Stimulated activated CD8-positive, alpha-beta memory T cell treated with anti-CD3 and anti-CD28 coated beads, Interleukin-15, amount 100 ng/mL, for 48 hours (primary cell): ENCODE measurements around the gene SPESP1.

Source experiments
- DNase-seq, 2 donors: peaks; one replicate each; pipeline ENCODE4 v3.0.0-alpha.2; 2020; ENCODE audit warnings: low read depth in 2 of 2

The SPESP1 gene

DNA sequence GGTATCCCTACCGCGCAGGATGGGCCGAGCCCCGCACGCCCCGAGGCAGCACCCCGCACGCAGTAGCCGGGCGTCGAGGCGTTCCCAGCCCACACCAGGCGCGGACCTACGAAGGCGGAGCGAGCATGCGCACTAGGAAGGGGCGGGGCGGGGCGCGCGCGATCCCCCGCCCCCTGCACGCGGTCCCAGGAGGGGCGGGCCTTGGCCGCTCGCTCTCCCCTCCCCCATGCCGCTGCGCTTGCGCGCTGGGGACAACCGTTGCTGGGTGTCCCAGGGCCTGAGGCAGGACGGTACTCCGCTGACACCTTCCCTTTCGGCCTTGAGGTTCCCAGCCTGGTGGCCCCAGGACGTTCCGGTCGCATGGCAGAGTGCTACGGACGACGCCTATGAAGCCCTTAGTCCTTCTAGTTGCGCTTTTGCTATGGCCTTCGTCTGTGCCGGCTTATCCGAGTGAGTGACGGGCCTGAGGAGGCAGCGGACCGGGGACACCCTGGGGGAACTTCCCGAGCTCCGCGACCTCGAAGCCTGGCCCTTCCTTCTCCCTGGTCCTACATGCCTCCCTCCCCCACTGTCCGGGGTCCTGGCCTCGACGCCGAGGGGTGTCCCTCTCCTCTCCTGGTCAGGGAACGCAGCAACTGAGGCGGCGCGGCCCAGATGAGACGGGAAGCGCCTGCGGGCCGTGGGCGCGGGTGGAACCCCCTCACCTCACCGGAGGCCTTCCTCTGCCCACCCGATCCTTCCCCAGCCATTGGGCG lies at the start of gene SPESP1:
Gene SPESP1 (plus strand): TSS at position 258 of the 755 bp plus-strand sequence. CDS start 129 bp downstream, at position 387.
- peak; percentile 16 for DNase-seq

DNA sequence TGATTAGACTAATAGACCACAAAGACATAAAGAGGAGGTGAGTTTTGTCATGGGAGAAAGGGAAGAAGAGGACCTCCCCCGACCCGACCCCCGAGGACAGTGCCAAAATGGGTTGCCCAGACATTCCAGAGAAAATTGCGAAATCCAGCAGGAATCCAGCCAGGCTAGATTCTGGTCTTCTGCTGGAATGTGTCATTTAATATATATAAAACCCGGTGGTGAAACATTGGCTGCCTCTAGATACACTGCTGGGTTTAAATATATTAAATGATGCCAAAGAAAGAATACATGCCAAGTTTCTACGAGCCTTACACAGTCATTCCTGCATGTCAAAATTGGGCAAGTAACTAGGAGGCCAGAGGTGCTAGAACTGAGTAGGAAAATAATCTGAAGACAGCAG lies 45.3 kb upstream of the SPESP1 start:
- DNase-seq = no peak

DNA sequence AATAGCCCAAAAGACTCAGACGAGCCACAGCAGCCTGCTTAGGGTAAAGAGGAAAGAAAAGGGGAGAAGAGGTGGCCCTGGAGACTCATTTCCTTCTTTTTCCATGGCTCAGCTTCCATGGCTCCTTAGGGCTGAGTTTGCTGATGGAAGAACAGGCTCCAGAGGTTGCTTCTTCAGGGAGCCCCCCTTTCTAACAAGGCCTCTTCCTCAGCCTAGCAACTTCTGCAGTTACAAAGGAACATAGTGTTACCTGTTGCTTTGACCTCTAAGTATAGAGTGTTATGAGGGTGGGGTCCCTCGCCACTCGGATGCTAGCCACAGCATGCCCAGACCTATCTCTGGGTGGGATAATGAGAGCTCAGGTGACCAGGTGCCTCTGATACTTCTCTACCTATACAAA lies 43.2 kb upstream of the SPESP1 start:
- no peak for DNase-seq

DNA sequence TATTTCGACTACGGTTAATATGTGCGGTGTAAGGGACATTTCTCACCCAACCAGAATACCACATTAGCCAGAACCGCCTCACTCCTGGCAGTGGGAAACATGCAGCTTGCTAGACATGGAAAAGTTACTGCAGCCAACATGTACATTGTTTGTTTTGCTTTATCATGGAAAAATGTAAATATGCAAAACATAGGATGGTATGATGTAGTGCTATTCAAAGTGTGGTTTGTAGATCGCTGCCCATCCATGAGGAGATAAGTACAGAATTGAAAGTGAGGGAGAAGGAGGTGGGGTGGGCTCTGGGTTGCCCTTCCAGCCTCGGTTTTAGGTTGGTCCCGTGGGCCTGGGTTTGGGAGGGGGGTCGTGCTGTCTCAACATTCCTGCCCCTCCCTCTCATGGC lies 42.5 kb upstream of the SPESP1 start:
- no peak for DNase-seq

DNA sequence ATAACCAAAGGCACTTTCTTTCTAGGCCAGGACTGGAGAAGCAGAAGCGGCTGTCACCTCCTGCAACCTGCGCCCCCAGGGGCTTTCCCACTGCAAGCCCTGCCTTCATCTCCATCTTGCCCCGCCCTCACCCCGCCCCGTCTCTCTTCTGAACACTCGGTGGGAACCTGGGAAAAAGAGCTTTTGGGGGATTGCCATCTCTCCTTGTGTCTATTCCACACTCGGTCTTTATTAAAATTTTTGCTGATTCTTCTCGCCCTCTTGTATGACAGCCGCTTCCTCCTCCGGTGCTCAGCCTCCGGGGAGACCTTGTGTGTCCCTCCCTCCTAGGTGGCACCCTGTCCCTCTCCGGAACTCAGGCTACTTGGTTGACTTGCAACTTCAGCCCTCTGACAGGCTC lies 41.9 kb upstream of the SPESP1 start:
- DNase-seq = peak in 1 of 2 donors; percentile 0

DNA sequence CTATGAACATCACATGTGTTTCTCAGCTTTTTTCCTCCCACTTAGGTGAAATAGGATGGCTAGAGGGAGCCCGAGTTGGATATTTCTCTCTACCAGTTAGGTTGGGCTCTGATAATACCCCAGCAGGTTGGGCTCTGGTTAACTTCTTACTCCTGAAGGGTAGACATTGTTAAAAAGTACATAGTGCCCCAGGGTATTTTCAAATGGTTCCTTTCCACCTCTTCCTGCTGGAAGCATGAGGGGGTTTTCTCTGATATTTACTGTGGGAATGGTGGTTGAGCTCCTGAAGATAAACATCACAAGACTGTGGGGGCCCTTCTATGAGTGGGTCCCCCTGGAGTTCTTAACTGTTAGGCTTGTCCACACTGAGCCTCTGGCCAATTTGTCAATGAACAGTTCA lies 36.1 kb upstream of the SPESP1 start:
- no peak for DNase-seq

DNA sequence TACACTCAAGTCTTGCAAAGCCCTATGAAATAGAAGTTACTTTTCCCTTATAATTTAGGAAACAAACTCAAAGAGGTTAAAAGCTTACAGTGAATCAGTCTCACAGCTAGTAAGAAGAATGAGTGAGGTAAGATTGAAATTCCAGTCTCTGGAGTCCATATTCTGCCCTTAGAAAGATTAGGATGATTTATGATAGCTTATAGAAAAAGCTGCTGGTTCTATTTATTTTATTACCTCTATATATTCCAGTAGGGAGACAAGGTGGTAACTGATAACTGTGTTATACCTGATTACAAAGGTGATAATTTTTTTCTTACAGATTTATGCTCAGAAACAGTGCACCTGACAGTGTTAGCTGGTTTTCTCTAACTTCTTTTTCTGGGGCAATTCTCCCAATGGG lies 34.1 kb upstream of the SPESP1 start:
- DNase-seq = no peak

DNA sequence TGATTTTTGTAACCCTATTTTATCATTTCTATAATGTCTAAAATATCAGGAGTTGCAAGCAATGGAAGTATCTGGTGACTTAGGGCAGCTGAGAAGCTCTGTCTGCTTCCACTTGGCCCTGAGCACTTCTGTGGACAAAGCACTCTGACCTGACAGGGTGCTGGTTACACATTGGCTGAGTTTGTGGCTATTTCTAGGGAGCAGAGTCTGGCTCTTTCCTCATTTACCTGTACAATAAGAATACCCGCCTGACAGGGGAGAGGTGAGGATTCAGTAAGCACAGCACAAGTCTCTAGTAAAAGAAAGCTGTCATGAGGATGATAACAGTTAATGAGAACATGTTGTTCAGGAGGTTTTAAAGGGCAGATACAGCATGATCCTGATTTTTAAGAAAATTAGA lies 33.3 kb upstream of the SPESP1 start:
- DNase-seq = no peak

DNA sequence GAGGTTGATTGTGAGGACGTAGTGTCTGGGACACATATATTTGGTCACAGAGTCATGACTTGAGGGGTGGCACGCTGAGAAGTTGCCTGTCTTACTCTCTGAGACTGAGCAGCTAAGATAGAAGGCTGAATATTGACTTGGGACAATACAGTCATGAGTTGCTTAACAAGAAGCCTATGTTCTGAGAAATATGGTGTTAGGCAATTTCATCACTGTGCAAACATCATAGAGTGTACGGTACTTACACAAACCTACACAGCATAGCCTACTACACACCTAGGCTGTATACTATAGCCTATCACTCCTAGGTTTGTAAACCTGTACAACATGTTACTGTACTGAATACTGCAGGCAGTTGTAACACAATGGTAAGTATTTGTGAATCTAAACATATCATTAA lies 30.3 kb upstream of the SPESP1 start:
- DNase-seq = no peak

DNA sequence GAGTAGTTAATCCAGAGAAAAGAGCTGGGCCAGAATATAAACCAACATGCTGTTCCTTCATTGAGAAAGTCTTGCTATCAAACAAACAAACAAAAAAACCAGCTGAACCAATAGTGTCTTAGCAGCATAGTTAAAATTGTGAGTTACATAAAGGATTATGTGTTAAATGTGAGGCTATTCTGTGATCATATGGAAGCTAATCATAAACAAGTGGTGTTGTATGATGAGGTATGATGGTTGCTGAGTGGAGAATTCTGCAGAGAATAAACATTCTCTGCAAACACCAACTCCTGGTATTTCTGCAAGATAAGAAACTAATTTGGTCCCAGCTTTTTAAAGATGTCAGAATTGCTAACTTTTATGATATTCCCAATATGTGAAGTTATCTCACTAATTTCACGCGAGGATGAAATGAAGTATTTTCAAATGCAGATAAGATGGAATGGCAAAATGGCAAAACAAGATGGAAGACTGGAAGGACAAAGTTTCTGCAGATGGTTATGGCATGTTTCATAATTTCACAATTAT lies 22.9 kb upstream of the SPESP1 start:
- no peak for DNase-seq

DNA sequence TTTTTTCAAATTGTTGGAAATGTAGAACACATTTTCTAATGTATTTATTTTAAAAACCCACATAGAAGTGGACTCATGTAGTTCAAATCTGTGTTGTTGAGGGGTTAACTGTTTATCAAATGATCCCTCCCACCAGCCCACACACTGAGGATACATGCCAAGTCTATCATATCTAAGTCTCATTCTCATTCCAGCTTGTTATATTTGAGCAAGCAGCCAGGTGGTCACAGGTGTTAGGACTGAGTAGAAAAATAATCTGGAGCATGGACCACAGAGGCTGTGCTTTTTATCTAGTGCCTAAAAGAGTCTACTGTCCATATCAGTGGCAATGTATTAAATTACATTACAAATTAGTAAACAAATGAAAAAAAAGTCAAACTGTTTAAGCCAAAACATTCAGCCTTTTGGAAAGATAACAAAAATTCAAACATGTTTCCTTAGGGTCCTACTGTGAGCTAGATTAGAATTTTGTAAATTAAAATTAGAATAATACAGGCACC lies 20.7 kb upstream of the SPESP1 start:
- no peak for DNase-seq

DNA sequence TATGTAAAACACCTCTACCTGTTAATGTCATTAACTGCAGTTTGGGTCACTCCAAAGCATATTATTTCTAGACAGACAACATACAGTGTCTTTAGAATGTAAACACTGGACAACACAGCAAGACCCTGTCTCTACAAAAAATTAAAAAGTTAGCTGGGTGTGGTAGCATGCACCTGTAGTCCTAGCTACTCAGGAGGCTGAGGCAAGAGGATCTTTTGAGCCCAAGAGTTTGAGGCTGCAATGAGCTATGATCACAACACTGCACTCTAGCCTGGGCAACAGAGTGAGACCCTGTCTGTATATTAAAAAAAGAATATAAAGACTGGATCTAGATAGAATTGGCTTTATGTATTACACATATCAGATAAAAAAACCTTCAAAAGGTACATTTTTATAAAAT lies 20.0 kb upstream of the SPESP1 start:
- no peak for DNase-seq

DNA sequence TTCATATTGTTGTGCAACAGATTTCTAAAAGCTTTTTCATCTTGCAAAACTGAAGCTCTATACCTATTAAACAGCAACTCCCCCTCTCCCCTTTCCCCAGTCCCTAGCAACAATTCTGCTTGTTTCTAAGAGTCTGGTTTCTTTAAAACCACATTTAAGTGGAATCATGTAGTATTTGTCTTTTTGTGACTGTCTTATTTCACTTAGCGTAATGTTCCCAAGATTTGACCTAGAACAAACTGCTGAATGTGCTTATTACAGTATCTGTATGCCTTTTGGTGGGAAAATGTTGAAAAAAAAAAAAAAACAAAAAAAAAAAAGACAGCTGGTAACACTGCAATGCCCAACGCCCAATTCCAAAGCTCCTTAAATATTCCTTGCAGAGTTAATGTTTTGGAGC lies 19.5 kb upstream of the SPESP1 start:
- DNase-seq = no peak

DNA sequence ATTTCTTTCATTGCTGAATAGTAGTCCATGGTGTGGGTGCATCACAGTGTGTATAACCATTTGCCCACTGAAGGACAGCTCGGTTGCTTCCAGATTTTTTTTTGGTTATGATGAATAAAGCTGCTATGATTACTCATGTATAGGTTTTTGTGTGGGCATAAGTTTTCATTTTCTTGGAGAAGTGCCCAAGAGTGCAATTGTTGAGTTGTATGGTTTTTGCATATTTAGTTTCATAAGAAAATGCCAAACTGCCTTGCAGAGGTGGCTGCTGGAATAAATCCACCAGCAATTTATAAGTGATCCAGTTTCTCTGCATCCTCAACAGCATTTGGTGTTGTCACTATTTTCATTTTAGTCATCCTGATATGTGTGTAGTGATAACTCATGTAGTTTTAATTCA lies 8.4 kb upstream of the SPESP1 start:
- DNase-seq = no peak

DNA sequence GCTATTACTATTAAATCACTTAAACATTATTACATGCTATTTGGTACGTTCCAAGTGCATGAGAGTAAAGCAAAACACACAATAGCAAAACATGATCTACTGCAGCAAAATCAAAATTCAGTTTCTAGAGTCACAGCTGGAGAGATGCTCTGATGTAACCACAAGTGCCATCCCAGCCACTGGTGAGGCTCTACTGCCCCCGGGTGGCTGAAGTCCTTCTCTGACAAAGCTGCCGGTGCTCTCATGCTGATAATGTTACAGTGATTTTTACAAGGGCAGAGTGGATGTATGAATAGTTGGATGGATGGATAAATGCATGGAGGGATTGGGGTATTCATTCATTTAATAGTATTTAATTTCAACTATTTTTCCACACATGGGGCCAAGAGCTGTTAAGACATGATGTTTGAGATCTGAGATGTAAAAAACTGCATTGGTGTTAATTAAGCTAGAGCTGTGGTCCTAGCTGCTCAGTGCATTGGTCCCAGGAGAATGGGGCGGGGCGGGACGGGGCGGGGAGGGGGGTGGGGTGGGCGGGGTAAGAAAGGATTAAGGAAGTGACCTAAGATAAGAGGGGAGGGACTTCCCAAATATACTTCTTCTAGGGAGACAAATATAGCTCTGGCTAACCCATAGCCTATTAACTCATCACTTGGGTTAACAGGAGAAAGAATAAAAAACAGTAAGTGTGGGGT lies 5.3 kb upstream of the SPESP1 start:
- peak; percentile 43 to 45 for DNase-seq

DNA sequence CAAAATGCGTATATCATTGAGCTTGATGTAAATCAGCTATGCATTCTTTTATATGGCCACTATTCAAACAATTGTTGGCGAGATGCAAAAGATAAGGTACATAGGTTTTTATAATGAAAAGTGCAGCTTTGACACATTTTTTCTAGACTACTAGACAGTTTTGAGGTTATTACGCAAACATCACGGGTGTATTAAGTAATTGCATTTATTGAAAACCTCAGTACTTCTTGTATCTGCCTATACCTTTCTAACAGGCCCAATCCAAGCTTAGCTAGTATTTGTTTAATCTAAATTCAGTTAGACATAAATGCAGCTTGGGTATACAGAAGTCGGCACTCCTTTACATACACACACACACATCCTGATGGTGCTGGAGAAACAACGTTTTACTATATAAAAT lies 2.7 kb downstream of the SPESP1 start:
- no peak for DNase-seq

DNA sequence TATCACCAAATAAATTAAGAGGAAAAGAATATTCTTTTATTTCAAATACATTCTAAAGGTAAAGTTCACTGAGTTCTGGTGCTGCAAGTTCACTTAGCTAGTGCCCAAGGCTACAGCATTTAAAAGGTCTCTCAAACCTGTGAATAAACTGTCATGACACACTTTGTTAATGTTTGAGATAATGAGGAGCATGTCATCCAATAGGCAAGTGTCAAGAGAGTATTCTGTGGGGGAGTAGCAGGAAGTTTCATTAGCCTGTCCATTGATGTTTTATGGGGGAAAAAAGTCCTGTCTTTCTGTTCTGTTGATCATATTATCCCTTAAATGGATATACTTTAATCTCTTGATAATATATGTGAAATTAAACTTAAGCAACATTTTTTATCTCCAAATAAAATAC lies 4.0 kb downstream of the SPESP1 start:
- no peak for DNase-seq

DNA sequence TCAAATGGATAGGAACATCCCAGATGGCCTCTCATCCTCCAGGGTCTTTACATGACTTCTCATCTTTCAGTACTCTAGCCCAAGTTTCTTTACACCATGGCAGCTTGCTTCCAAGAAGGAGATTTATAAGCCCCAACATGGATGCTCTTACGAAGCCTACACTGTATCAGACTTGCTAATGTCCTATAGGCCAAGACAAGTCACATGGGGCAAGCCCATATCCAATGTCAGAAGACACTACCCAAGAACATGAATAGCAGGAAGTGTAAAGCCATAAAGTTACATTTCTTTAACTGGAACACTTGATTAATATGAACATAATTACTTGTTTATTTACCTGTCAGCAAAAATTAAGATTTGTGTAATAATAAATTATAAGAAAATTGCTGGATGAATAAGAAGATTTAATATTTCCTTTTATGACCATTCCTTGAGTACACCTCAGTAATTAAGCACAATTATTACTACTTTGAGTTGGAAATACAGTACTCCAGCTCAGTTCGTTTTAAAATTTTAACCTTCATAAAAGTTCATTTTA lies 5.1 kb downstream of the SPESP1 start:
- no peak for DNase-seq

DNA sequence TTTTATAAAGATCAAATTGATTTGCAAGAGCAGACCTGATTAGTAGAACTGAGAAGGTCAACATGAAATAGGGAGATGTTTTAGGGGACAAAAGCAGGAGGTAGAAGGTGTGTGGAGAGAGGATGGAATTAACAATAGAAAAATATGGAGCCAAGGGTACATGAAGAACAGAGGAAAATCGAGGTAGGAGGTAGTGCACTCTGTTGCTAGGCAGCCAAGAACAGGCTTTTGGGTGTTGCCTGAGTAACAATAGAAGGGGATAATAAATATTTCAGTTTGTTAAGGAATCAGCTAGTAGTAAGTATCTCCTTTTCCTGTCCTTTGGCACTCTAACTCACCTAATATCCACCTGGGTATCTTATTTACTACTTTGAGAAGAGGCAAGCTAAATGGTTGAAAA lies 9.2 kb downstream of the SPESP1 start:
- no peak for DNase-seq

DNA sequence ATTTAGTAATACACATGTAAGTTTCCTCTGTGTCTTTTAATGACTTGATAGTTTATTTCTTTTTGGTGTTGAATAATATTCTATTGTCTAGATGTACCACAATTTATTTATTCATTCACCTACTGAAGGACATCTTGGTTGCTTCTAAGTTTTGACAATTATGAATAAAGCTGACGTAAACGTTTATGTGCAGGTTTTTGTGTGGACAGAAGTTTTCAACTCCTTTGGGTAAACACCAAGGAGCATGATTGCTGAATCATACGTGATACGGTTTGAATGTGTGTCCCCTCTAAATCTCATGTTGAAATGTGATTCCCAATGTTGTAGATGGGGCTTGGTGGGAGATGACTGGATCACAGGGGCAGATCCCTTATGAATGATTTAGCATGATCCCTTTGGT lies 21.5 kb downstream of the SPESP1 start:
- DNase-seq = no peak

DNA sequence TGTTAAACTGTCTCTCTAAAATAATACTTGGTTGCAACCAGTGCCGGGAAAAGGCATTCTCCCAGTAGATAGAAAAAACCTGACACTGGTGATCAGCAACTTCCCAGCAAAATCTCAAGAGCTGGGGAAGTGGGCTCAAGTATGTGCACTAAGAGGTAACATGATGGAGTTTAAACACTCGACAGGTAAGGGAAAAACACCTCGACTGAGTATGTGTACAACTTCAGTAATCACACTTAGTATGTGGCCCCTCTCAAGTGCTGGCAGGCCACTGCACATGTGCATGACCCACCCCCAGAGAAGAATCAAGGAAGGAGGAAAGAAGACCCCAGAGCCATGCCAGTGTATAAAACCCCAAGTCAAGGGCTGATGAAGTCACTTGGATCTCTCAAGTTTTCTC lies 27.4 kb downstream of the SPESP1 start:
- no peak for DNase-seq

DNA sequence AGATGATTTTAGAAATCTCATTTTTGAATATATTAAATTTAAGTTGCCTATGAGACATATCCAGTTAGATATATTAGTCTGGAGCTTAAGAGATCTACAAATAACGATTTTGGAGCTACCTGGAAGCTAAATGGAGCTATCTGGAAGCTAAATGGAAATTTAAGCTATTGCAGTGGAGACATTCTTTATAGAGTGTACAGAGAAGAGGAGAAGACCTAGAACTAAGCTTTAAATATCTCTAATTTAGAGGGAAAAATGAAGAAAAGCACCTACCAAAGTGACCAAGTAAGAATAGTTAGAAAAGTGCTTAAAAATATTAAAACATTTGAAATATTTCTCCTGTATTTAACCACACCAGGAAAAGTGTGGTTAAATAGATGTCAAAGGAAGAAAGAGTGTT lies 28.3 kb downstream of the SPESP1 start:
- DNase-seq = no peak

DNA sequence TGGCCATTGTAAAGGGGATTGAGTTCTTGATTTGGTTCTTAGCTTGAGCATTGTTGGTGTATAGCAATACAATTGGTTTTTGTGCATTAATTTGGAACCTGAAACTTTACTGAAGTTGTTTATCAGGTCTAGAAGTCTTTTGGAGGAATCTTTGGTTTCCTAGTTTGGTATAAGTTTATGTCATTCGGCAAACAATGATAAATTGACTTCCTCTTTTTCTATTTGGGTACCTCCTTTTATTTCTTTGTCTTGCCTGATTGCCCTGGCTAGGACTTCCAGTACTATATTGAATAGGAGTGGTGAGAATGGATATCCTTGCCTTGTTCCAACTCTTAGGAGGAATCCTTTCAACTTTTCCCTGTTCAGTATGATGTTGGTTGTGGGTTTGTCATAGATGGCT lies 32.1 kb downstream of the SPESP1 start:
- DNase-seq = no peak
